BE2C (cell line): ENCODE data around the gene TRPT1.

ENCODE experiments used
- DNase-seq: peaks from one replicate; pipeline ENCODE4 v3.0.0-alpha.2; 2020
- H3K27me3 ChIP-seq: fragments of 250-450 bp; sonication (Bioruptor Pico); 2 replicates; pipeline ENCODE4 v1.5.1; 2020; ENCODE audit warnings: mild to moderate bottlenecking
- H3K36me3 ChIP-seq: fragments of 250-450 bp; sonication (Bioruptor Pico); 2 replicates; pipeline ENCODE4 v1.5.1; 2020; ENCODE audit warnings: mild to moderate bottlenecking
- H3K4me1 ChIP-seq: fragments of 250-450 bp; sonication (Bioruptor Pico); 2 replicates; pipeline ENCODE4 v1.5.1; 2020
- H3K4me3 ChIP-seq: 2 replicates; pipeline ENCODE4 v1.5.1; 2011; ENCODE audit warnings: low read depth, low read length
- H3K9me3 ChIP-seq: fragments of 250-450 bp; sonication (Bioruptor Pico); 2 replicates; pipeline ENCODE4 v1.5.1; 2020
- CTCF ChIP-seq: IDR thresholded peaks from 2 replicates; pipeline ENCODE4 v1.5.1; 2012; ENCODE audit warnings: mild to moderate bottlenecking, low read depth, low read length

The TRPT1 gene

GRCh38 chr11:64192434-64192833, 33.6 kb downstream of the TRPT1 start:
- no peaks in the 10 kb centered on the region for H3K9me3 ChIP-seq
- TF ChIP-seq CTCF, result no peak
- peaks cover 56% of the 10 kb centered on the region for H3K36me3 ChIP-seq
- H3K4me3 ChIP-seq, result no peak overlapping the region
- DNase-seq, result no peak
- H3K4me1 ChIP-seq, result no peaks in the 10 kb centered on the region
- H3K27me3 ChIP-seq, result no peaks in the 10 kb centered on the region

- Histone ChIP-seq H3K36me3 (peaks cover 11% of the 10 kb centered on the region), H3K9me3 (no peaks in the 10 kb centered on the region), H3K27me3 (no peaks in the 10 kb centered on the region), H3K4me3 (no peak overlapping the region), H3K4me1 (no peaks in the 10 kb centered on the region)
- no peak for TF ChIP-seq CTCF
- no peak for DNase-seq
Observed at GRCh38 chr11:64186492-64187165, 39.4 kb downstream of the TRPT1 start.

- Histone ChIP-seq H3K9me3 (no peaks in the 10 kb centered on the region), H3K27me3 (no peaks in the 10 kb centered on the region), H3K36me3 (peaks cover 11% of the 10 kb centered on the region), H3K4me1 (no peaks in the 10 kb centered on the region; the same call in 1 of the 2 replicates), H3K4me3 (peak within 1 kb of the TSS; percentile 65)
- 0 out of 2 replicates have a peak, but pooled peaks have one; percentile 14 for TF ChIP-seq CTCF
- peak; percentile 93 for DNase-seq
Observed at GRCh38 chr11:64185693-64186491, 40.1 kb downstream of the TRPT1 start, which contains the start of gene STIP1. Gene STIP1, plus strand, starts transcription at chr11:64186171. Its CDS starts 91 bp downstream, at chr11:64186262.

GRCh38 chr11:64185175-64185692, 40.8 kb downstream of the TRPT1 start:
- Histone ChIP-seq H3K27me3 (no peaks in the 10 kb centered on the region), H3K36me3 (peaks cover 5% of the 10 kb centered on the region), H3K4me1 (no peaks in the 10 kb centered on the region; the same call in 1 of the 2 replicates), H3K9me3 (no peaks in the 10 kb centered on the region), H3K4me3 (peak overlapping the region; percentile 65)
- no peak for DNase-seq
- TF ChIP-seq CTCF, result no peak

- Histone ChIP-seq H3K36me3 (peaks cover 5% of the 10 kb centered on the region; the same call in 1 of the 2 replicates), H3K4me3 (no peak overlapping the region), H3K4me1 (no peaks in the 10 kb centered on the region; the same call in 1 of the 2 replicates), H3K9me3 (no peaks in the 10 kb centered on the region), H3K27me3 (no peaks in the 10 kb centered on the region)
- no peak for DNase-seq
- TF ChIP-seq CTCF, result no peak
Observed at GRCh38 chr11:64183890-64184289, 42.1 kb downstream of the TRPT1 start.
